Loucy (cell line): ENCODE results near the gene MRPL48.
"Not testable (repeated sequence)": the region's sequence is repeated elsewhere in the genome, so short reads cannot be mapped to it uniquely, and the experiment has no call there.

Experiments
- H2AFZ ChIP-seq: fragments of 200-600 bp; sonication (generic); 2 replicates; pipeline ENCODE4 v1.6.0; 2016; ENCODE audit warnings: antibody characterized with exemption, mild to moderate bottlenecking, low read length, moderate library complexity
- H3F3A ChIP-seq: fragments of 200-600 bp; 2 replicates; pipeline ENCODE4 v1.6.0; 2016; ENCODE audit warnings: antibody characterized with exemption, low read depth, mild to moderate bottlenecking
- H3K27me3 ChIP-seq: fragments of 200-600 bp; sonication (generic); 2 replicates; pipeline ENCODE4 v1.6.1; 2014; ENCODE audit warnings: low read length, mild to moderate bottlenecking; ENCODE audit not compliant: insufficient read depth, poor library complexity, severe bottlenecking
- H3K36me3 ChIP-seq: fragments of 200-600 bp; sonication (generic); 2 replicates; pipeline ENCODE4 v1.6.1; 2016; ENCODE audit warnings: low read length; ENCODE audit not compliant: insufficient read depth
- H3K4me1 ChIP-seq: fragments of 200-600 bp; sonication (generic); 2 replicates; pipeline ENCODE4 v1.5.1; 2014; ENCODE audit warnings: low read length, mild to moderate bottlenecking; ENCODE audit not compliant: insufficient read depth, poor library complexity, severe bottlenecking
- H3K4me2 ChIP-seq: fragments of 200-600 bp; sonication (generic); 2 replicates; pipeline ENCODE4 v1.6.0; 2014; ENCODE audit warnings: antibody characterized with exemption, low read length, low read depth, mild to moderate bottlenecking; ENCODE audit not compliant: poor library complexity, severe bottlenecking
- H3K4me3 ChIP-seq: fragments of 200-600 bp; sonication (generic); 2 replicates; pipeline ENCODE4 v1.5.1; 2014; ENCODE audit warnings: low read length, mild to moderate bottlenecking, mixed read lengths; ENCODE audit not compliant: poor library complexity, severe bottlenecking
- H3K79me2 ChIP-seq: fragments of 200-600 bp; sonication (generic); 2 replicates; pipeline ENCODE4 v1.6.1; 2014; ENCODE audit warnings: low read length; ENCODE audit not compliant: insufficient read depth
- H3K9ac ChIP-seq: fragments of 200-600 bp; sonication (generic); 2 replicates; pipeline ENCODE4 v1.6.0; 2014; ENCODE audit warnings: mild to moderate bottlenecking, low read depth, low read length, moderate library complexity; ENCODE audit not compliant: poor library complexity, severe bottlenecking
- H3K9me2 ChIP-seq: fragments of 200-600 bp; sonication (generic); replicated peaks from 2 replicates; pipeline ENCODE4 v1.6.1; 2016; ENCODE audit warnings: low read depth, low read length, mixed read lengths
- H3K9me3 ChIP-seq: fragments of 200-600 bp; sonication (generic); 2 replicates; pipeline ENCODE4 v1.6.1; 2014; ENCODE audit warnings: mild to moderate bottlenecking, antibody characterized with exemption, low read length, low read depth; ENCODE audit not compliant: insufficient read depth
- H4K20me1 ChIP-seq: fragments of 200-600 bp; sonication (generic); 2 replicates; pipeline ENCODE4 v1.6.0; 2014; ENCODE audit warnings: antibody characterized with exemption, low read length, mild to moderate bottlenecking; ENCODE audit not compliant: insufficient read depth, poor library complexity, severe bottlenecking
- CTCF ChIP-seq: fragments of 200-600 bp; sonication (generic); conservative IDR thresholded peaks from 2 replicates; pipeline ENCODE4 v1.5.1; 2014; ENCODE audit warnings: mild to moderate bottlenecking, antibody characterized with exemption, low read length
- EZH2phosphoT487 ChIP-seq: fragments of 200-600 bp; IDR thresholded peaks from 2 replicates; pipeline ENCODE4 v1.6.1; 2018; ENCODE audit warnings: antibody characterized with exemption, mild to moderate bottlenecking, moderate library complexity, borderline replicate concordance

MRPL48 gene

GRCh38 chr11:73750228-73750627, 37.4 kb upstream of the MRPL48 start:
- peaks cover 60% of the 10 kb centered on the region for H4K20me1 ChIP-seq
- no peak overlapping the region for H2AFZ ChIP-seq
- peaks cover 11% of the 10 kb centered on the region for H3K4me1 ChIP-seq
- no peak overlapping the region for H3K4me2 ChIP-seq
- no peaks in the 10 kb centered on the region; the same call in 1 of the 2 replicates for H3F3A ChIP-seq
- no peak overlapping the region for H3K4me3 ChIP-seq
- H3K27me3 ChIP-seq, result no peaks in the 10 kb centered on the region
- no peaks in the 10 kb centered on the region for H3K9me2 ChIP-seq
- TF ChIP-seq CTCF, result no peak
- TF ChIP-seq EZH2phosphoT487, result no peak
- H3K79me2 ChIP-seq, result peaks cover 95% of the 10 kb centered on the region
- no peaks in the 10 kb centered on the region; the same call in 1 of the 2 replicates for H3K36me3 ChIP-seq
- no peaks in the 10 kb centered on the region for H3K9me3 ChIP-seq
- no peak overlapping the region for H3K9ac ChIP-seq

- H3K27me3 ChIP-seq, H3K9me3 ChIP-seq, H3K9ac ChIP-seq, H3K4me3 ChIP-seq, H3K9me2 ChIP-seq, H3K36me3 ChIP-seq, H2AFZ ChIP-seq, H3F3A ChIP-seq: not testable (repeated sequence)
- H4K20me1 ChIP-seq, result peaks cover 58% of the 10 kb centered on the region
- peaks cover 11% of the 10 kb centered on the region for H3K4me1 ChIP-seq
- peaks cover 95% of the 10 kb centered on the region for H3K79me2 ChIP-seq
- H3K4me2 ChIP-seq, result peak overlapping the region; percentile 30
Measured at GRCh38 chr11:73750862-73751261, 36.8 kb upstream of the MRPL48 start.

GRCh38 chr11:73752216-73752867, 35.3 kb upstream of the MRPL48 start:
- no peaks in the 10 kb centered on the region; the same call in 1 of the 2 replicates for H3K36me3 ChIP-seq
- no peaks in the 10 kb centered on the region for H3K27me3 ChIP-seq
- peak overlapping the region; percentile 30 for H3K4me2 ChIP-seq
- H3K9me2 ChIP-seq, result no peaks in the 10 kb centered on the region
- H2AFZ ChIP-seq, result no peak overlapping the region
- H3K79me2 ChIP-seq, result peaks cover 94% of the 10 kb centered on the region
- H3K4me3 ChIP-seq, result no peak overlapping the region
- no peak for TF ChIP-seq EZH2phosphoT487
- TF ChIP-seq CTCF, result no peak
- H3K9me3 ChIP-seq, result no peaks in the 10 kb centered on the region
- H3K4me1 ChIP-seq, result peaks cover 13% of the 10 kb centered on the region
- H4K20me1 ChIP-seq, result peaks cover 49% of the 10 kb centered on the region
- H3F3A ChIP-seq, result no peaks in the 10 kb centered on the region; the same call in 1 of the 2 replicates
- H3K9ac ChIP-seq, result no peak overlapping the region

GRCh38 chr11:73752903-73753302, 34.8 kb upstream of the MRPL48 start:
- Histone ChIP-seq H4K20me1 (peaks cover 54% of the 10 kb centered on the region), H3K36me3 (no peaks in the 10 kb centered on the region; the same call in 1 of the 2 replicates), H3K79me2 (peaks cover 94% of the 10 kb centered on the region)

More at GRCh38 chr11:73752903-73753302, 34.8 kb upstream of the MRPL48 start:
- no peaks in the 10 kb centered on the region for H3K27me3 ChIP-seq
- H3K4me3 ChIP-seq, result no peak overlapping the region
- H3K9me2 ChIP-seq, result no peaks in the 10 kb centered on the region
- peaks cover 18% of the 10 kb centered on the region for H3K4me1 ChIP-seq
- H3K9me3 ChIP-seq, result no peaks in the 10 kb centered on the region
- H3F3A ChIP-seq, result no peaks in the 10 kb centered on the region; the same call in 1 of the 2 replicates
- H3K9ac ChIP-seq, result no peak overlapping the region
- TF ChIP-seq CTCF (no peak), EZH2phosphoT487 (no peak)
- H2AFZ ChIP-seq, result no peak overlapping the region
- no peak overlapping the region for H3K4me2 ChIP-seq
